ENCODE data around the gene SSH2.
"Not testable (repeated sequence)": the region's sequence is repeated elsewhere in the genome, so short reads cannot be mapped to it uniquely, and the experiment has no call there.

SSH2 gene

GRCh38 chr17:29945281-29945680, 15.3 kb upstream of the SSH2 start:
- no peak for TF ChIP-seq CTCF (conservative IDR thresholded peaks at IDR 0.05; ENCODE audit: control insufficient read depth, insufficient read depth, low read depth, low read length)
- H3K4me3 ChIP-seq (ENCODE audit: control insufficient read depth, low read depth, low read length) = no peak overlapping the region
- no peak for DNase-seq (ENCODE audit: low read depth)

- no peak for TF ChIP-seq CTCF (conservative IDR thresholded peaks at IDR 0.05; ENCODE audit: control insufficient read depth, insufficient read depth, low read depth, low read length)
- no peak within 1 kb of the TSS for H3K4me3 ChIP-seq (ENCODE audit: control insufficient read depth, low read depth, low read length)
- DNase-seq (ENCODE audit: low read depth) = no peak
Observed at GRCh38 chr17:29941334-29941733, 11.3 kb upstream of the SSH2 start, which contains the start of gene EFCAB5. Gene EFCAB5 (plus strand): TSS chr17:29941634. CDS start chr17:29941797, 163 bp downstream.

- no peak overlapping the region for H3K4me3 ChIP-seq (ENCODE audit: control insufficient read depth, low read depth, low read length)
- no peak for DNase-seq (ENCODE audit: low read depth)
- TF ChIP-seq CTCF (conservative IDR thresholded peaks at IDR 0.05; ENCODE audit: control insufficient read depth, insufficient read depth, low read depth, low read length) = no peak
Observed at GRCh38 chr17:29936724-29937123, 6.7 kb upstream of the SSH2 start.

GRCh38 chr17:29935909-29936308, 5.9 kb upstream of the SSH2 start:
- DNase-seq (ENCODE audit: low read depth); H3K4me3 ChIP-seq (ENCODE audit: control insufficient read depth, low read depth, low read length): not testable (repeated sequence)

GRCh38 chr17:29933379-29933778, 3.4 kb upstream of the SSH2 start:
- peak; percentile 43 for DNase-seq (ENCODE audit: low read depth)
- TF ChIP-seq CTCF (conservative IDR thresholded peaks at IDR 0.05; ENCODE audit: control insufficient read depth, insufficient read depth, low read depth, low read length) = peak; percentile 38
- H3K4me3 ChIP-seq (ENCODE audit: control insufficient read depth, low read depth, low read length) = no peak overlapping the region

GRCh38 chr17:29931231-29931932, 1.4 kb upstream of the SSH2 start:
- peak; percentile 98 for TF ChIP-seq CTCF (conservative IDR thresholded peaks at IDR 0.05; ENCODE audit: control insufficient read depth, insufficient read depth, low read depth, low read length)
- peak; percentile 80 for DNase-seq (ENCODE audit: low read depth)
- no peak overlapping the region for H3K4me3 ChIP-seq (ENCODE audit: control insufficient read depth, low read depth, low read length)

GRCh38 chr17:29930409-29931010, 482 bp upstream of the SSH2 start:
- DNase-seq (ENCODE audit: low read depth) = peak; percentile 38
- H3K4me3 ChIP-seq (ENCODE audit: control insufficient read depth, low read depth, low read length) = peak overlapping the region; percentile 81
- TF ChIP-seq CTCF (conservative IDR thresholded peaks at IDR 0.05; ENCODE audit: control insufficient read depth, insufficient read depth, low read depth, low read length) = no peak
